CD4-positive, alpha-beta T cell treated with Interleukin-4 for 1 hour (primary cell): Measurements from ENCODE around the gene PROSER3.

Experiments
- DNase-seq, 2 donors: peaks; one replicate each; pipeline ENCODE4 v3.0.0-alpha.2; 2020 to 2022

PROSER3 gene

GRCh38 chr19:35757749-35758608, at the start of gene PROSER3:
PROSER3 (plus strand) TSS chr19:35758176; CDS start chr19:35758216, 40 bp downstream.
- DNase-seq = peak; percentile 99 to 100

GRCh38 chr19:35708391-35708790, 49.6 kb upstream of the PROSER3 start:
- no peak for DNase-seq

DNA sequence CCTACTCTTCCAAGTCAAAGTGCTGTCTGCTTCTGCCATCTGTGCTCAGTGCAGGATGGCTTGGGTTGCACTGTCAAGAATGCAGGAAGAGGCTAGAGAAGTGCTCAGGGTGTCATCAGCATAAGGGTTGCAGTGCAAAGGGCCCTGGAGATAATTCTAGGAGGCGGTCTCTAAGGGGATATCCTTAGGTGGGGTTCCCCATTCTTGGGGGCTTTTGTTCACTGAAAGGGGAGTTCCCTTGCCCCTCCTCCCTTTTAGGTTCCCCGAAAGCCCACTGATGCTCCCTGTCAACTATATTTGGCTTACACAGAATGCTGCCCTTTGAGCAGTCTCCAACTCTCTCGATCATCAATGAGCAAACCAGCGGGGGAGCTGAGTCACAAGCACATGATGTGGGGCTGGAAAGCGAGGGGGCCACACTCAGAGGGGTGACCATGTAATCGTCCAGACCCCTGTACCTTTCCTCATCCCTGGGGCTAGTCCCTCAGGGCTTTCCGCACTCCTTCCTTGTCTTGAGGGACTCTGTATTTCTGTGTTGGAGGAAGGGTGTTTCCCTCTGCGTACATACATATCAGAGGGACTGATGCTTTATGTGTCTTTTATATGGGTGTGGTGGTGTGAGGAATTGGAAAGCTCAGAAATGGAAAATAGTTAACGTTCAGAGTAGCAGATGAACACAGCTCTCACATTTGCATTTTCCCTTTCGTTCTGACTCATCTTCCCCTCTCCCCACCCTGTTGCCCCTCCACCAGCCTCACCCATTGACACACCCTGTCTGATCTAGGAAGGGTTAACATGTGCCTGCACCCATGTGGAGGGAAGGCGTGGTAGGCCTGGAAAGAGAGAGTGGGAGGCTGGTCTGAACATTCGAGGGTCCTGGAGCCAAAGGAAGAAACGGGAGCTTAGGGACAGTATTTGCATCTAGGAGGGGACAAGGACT, 46.9 kb upstream of the PROSER3 start:
- DNase-seq = peak in 1 of 2 donors; percentile 29

DNA sequence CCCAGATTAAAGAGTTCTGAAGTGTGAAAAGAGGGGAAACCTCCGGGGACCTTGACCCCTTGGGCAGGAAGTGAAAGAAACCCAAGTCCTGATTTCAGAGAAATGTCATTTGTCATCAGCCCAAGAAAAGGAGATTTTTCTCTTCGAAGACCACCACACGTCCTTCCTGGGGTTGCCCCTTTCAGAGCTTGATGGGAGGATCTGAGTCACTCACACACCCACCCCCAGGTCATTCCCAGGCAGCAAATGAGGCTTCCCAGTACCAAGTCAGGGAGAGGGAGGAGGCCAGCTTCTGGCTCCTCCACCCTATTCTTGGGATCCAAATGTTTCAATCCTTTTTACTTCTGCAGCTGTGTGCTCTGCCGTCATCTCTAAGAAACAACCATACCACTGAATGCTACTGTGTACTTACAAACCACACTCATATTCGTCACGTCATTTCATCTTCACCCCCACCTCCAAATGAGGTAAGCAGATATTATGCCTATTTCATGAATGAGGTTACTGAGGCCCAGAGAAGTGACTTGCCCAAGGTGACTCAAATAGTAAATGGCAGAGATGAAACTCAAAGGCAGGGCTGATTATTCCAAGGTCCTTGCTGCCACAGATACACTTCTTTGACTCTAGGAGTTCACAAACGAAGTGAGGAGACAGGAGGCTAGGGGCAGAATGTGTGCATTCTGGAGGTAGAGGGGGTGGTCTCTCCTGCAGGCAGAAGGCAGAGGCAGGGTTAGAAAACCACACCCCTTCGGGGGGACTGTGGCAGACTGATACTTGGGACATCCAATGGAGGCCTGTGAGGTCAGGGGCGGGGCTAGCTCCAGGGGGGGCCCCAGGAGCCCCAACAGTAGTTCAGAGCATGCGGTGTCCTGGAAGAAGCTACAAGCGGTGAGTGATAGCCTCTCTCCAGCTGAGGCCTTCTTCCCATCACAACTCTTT, 45.1 kb upstream of the PROSER3 start:
- DNase-seq = peak; percentile 47 to 58

- DNase-seq = no peak
Observed at GRCh38 chr19:35713506-35713850, 44.5 kb upstream of the PROSER3 start.

GRCh38 chr19:35713904-35714495, 44.0 kb upstream of the PROSER3 start:
- no peak for DNase-seq

DNA sequence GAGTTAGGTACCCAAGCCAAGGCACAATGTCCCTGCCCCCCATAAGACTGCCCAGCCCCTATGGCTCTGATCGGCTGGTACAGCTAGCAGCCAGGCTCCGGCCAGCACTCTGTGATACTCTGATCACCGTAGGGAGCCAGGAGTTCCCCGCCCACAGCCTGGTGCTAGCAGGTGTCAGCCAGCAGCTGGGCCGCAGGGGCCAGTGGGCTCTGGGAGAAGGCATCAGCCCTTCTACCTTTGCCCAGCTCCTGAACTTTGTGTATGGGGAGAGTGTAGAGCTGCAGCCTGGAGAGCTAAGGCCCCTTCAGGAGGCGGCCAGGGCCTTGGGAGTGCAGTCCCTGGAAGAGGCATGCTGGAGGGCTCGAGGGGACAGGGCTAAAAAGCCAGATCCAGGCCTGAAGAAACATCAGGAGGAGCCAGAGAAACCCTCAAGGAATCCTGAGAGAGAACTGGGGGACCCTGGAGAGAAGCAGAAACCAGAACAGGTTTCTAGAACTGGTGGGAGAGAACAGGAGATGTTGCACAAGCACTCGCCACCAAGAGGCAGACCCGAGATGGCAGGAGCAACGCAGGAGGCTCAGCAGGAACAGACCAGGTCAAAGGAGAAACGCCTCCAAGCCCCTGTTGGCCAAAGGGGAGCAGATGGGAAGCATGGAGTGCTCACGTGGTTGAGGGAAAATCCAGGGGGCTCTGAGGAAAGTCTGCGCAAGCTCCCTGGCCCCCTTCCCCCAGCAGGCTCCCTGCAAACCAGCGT, 43.2 kb upstream of the PROSER3 start:
- peak in 1 of 2 donors; percentile 14 for DNase-seq

GRCh38 chr19:35715355-35715809, 42.6 kb upstream of the PROSER3 start:
- no peak for DNase-seq

DNA sequence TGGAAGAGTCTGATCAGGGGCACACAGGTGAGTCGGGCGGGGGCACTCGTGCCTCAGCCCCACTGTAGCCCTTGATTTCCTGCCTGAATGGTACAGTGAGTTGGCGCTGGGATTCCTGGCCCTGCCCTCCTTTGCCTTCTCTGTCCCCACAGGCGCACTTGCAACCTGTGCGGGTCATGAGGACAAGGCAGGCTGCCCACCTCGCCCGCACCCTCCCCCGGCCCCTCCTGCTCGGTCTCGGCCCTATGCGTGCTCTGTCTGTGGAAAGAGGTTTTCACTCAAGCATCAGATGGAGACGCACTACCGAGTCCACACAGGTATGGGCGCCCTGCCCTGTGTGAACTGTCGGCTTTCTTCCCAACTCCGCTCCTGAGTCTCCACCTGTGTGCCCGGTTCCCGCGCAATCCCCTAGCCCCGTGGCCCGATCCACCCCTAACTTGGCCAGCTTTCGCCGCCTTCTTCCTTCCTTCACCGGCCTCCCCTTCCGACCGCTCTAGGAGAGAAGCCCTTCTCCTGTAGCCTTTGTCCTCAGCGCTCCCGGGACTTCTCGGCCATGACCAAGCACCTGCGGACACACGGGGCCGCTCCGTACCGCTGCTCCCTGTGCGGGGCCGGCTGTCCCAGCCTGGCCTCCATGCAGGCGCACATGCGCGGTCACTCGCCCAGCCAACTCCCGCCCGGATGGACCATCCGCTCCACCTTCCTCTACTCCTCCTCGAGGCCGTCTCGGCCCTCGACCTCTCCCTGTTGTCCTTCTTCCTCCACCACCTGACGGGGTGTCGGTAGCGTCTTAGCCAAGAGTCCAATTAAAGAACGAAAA, 41.8 kb upstream of the PROSER3 start:
- peak in 1 of 2 donors; percentile 11 for DNase-seq

GRCh38 chr19:35716801-35717664, 40.9 kb upstream of the PROSER3 start:
- peak; percentile 98 for DNase-seq

DNA sequence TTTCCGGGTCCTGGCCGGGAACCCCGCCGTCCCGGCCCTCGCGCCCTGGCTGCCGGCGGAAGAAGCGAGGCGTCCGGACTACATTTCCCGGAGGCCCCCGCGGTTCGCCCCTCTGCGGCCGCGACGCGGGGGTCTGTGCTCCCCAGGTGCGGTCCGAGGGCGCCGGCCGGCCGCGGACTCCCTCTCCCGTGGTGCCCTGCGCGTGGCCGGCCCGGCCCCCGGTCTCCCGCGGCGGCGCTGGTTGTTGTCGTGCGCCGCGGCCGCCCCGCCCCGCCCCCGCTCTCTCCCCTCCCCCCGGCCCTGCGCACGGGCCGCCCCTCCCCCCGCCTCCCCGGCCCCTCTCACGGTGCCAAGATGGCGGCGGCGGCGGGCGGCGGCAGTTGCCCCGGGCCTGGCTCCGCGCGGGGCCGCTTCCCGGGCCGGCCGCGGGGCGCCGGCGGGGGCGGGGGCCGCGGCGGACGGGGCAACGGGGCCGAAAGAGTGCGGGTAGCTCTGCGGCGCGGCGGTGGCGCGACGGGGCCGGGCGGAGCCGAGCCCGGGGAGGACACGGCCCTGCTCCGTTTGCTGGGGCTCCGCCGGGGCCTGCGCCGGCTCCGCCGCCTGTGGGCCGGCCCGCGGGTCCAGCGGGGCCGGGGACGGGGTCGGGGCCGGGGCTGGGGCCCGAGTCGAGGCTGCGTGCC, 40.2 kb upstream of the PROSER3 start, which contains the start of gene KMT2B:
Gene KMT2B, plus strand, starts transcription at position 339 of the 680 bp plus-strand sequence. Its CDS starts 16 bp downstream, at position 355.
- no peak for DNase-seq

DNA sequence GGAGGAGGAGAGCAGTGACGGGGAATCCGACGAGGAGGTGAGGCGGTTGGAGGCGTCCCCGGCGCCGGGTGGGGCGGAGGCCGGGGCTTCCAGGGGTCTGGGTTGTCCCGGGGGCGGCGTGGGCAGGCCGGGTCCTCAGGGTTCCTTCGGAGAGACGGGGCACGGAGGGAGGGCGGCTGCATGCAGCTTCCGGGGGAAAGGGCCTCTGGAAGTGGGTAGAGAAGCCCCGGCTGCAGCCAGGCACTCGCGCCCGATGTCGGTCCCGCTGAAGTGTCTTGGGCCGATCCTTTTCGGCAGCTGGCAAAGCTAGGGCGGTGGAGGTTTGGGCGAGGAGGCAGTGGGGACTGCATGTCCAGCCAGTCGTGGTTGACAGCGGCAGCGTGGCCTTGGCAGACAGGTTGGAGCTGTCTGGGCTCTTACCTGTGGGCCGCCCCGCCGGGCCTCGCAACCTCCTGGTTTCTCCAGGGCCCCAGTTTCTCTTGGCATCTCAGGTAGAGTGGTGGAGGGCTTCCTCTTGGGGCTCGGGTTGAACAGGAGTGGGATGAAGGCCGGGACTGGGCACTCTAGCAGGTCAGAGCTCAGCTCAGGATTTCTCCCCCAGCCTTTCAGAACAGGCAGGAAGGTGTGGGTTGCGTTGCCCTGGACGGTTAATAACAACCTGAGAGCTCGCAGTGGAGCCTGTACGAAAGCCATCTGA, 39.5 kb upstream of the PROSER3 start:
- DNase-seq = peak in 1 of 2 donors; percentile 39

DNA sequence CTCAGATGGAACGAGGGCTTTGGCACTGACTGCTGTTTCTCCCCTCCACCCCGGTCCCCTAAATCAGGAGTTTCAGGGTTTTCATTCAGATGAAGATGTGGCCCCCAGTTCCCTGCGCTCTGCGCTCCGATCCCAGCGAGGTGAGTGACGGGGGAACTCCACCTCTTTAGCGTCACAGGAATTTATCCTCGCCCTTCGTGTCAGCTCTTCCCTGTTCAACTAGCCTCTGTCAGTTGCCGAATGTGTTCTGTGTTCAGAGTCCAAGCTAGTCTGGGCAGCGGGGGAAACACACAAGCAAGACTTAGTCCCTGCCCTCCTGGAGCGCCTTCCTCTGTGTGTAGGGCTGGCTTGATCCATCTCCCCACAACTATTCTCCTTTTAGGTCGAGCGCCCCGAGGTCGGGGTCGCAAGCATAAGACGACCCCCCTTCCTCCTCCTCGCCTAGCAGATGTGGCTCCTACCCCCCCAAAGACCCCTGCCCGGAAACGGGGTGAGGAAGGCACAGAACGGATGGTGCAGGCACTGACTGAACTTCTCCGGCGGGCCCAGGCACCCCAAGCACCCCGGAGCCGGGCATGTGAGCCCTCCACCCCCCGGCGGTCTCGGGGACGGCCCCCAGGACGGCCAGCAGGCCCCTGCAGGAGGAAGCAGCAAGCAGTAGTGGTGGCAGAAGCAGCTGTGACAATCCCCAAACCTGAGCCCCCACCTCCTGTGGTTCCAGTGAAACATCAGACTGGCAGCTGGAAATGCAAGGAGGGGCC, 38.4 kb upstream of the PROSER3 start:
- DNase-seq = no peak

GRCh38 chr19:35720163-35720524, 37.8 kb upstream of the PROSER3 start:
- DNase-seq = no peak

- no peak for DNase-seq
Observed at GRCh38 chr19:35720648-35721047, 37.3 kb upstream of the PROSER3 start.

- no peak for DNase-seq
Observed at GRCh38 chr19:35721374-35721773, 36.6 kb upstream of the PROSER3 start.

DNA sequence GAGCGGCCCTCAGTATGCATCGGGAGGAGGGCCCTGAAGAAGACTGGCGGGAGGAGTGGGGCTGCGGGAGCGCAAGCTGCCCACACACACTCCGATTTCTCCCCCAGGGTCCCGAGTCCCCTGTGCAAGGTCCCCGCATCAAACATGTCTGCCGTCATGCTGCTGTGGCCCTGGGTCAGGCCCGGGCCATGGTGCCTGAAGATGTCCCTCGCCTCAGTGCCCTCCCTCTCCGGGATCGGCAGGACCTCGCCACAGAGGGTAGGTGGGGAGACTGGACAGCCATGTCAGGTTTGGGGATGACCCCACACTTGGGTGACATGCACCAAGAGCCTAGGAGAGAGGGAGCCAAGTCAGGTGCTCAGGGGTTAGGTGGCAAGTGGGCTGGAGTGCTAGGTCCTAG, 35.5 kb upstream of the PROSER3 start:
- no peak for DNase-seq
